HEK293 (cell line): ENCODE data around the gene VSTM2B.

Experiments
- CTCF ChIA-PET: fragments of 350-600 bp; formaldehyde crosslinking; extraction: SDS; loops from one replicate; lab custom pipeline; 2021; ENCODE audit warnings: antibody characterized with exemption; lab: Yijun Ruan, JAX
- POLR2A ChIA-PET: fragments of 300-600 bp; formaldehyde crosslinking; extraction: SDS; loops from one replicate; lab custom pipeline; 2020; ENCODE audit warnings: antibody characterized with exemption, inconsistent platforms; lab: Yijun Ruan, JAX
- H3K27ac ChIP-seq: fragments of 200-500 bp; sonication (Bioruptor generic); 2 replicates; pipeline ENCODE4 v1.5.1; 2014; ENCODE audit warnings: low read depth, low read length, control low read depth, inconsistent platforms; ENCODE audit errors: extremely low read depth
- H3K36me3 ChIP-seq, 2 experiments: fragments of 200-500 bp in 1 of 2; sonication (Bioruptor generic) in 1 of 2; 1 replicate in 1 of 2; 2 replicates in 1 of 2; pipeline ENCODE4 v1.5.1; 2014 to 2017; ENCODE audit warnings: inconsistent platforms in 2 of 2, low read length in 2 of 2; ENCODE audit not compliant: control insufficient read depth in 2 of 2, insufficient read depth in 1 of 2
- H3K4me1 ChIP-seq: fragments of 200-500 bp; sonication (Bioruptor generic); 2 replicates; pipeline ENCODE4 v1.5.1; 2014; ENCODE audit warnings: mild to moderate bottlenecking, low read length, inconsistent platforms; ENCODE audit not compliant: control insufficient read depth, insufficient read depth
- H3K4me3 ChIP-seq: 2 replicates; pipeline ENCODE4 v1.5.1; 2011; ENCODE audit warnings: low read depth, mild to moderate bottlenecking, control low read depth, low read length, moderate library complexity
- H3K9me3 ChIP-seq: fragments of 200-500 bp; sonication (Bioruptor generic); 2 replicates; pipeline ENCODE4 v1.5.1; 2014; ENCODE audit warnings: low read depth, low read length, inconsistent platforms; ENCODE audit not compliant: control insufficient read depth, insufficient read depth
- BCL6B ChIP-seq: fragments of 450-650 bp; formaldehyde crosslinking; IDR thresholded peaks from 2 replicates; pipeline ENCODE4 v1.5.1; 2017; ENCODE audit warnings: missing biosample characterization, missing genetic modification characterization
- KLF7 ChIP-seq: fragments of 450-650 bp; formaldehyde crosslinking; IDR thresholded peaks from 2 replicates; pipeline ENCODE4 v1.5.1; 2016; ENCODE audit warnings: missing biosample characterization, missing genetic modification characterization, borderline replicate concordance
- SETDB1 ChIP-seq: IDR thresholded peaks from one replicate; pipeline ENCODE4 v1.6.1; 2017; ENCODE audit warnings: mild to moderate bottlenecking, low read length, moderate library complexity, mixed read lengths; ENCODE audit not compliant: insufficient read length
- TRIM28 ChIP-seq: IDR thresholded peaks from 2 replicates; pipeline ENCODE4 v1.6.1; 2011; ENCODE audit warnings: low read length, control low read depth, borderline replicate concordance
- WT1 ChIP-seq: fragments of 450-650 bp; formaldehyde crosslinking; IDR thresholded peaks from 2 replicates; pipeline ENCODE4 v1.5.1; 2016; ENCODE audit warnings: missing biosample characterization, missing genetic modification characterization
- ZNF138 ChIP-seq: fragments of 450-650 bp; formaldehyde crosslinking; IDR thresholded peaks from 2 replicates; pipeline ENCODE4 v1.5.1; 2016; ENCODE audit warnings: missing biosample characterization, missing genetic modification characterization, borderline replicate concordance
- ZNF184 ChIP-seq: fragments of 450-650 bp; IDR thresholded peaks from 2 replicates; pipeline ENCODE4 v1.5.1; 2018; ENCODE audit warnings: missing biosample characterization, mild to moderate bottlenecking, missing genetic modification characterization
- ZNF239 ChIP-seq: fragments of 450-650 bp; formaldehyde crosslinking; IDR thresholded peaks from 2 replicates; pipeline ENCODE4 v1.5.1; 2016; ENCODE audit warnings: missing biosample characterization, missing genetic modification characterization
- ZNF26 ChIP-seq: fragments of 450-650 bp; formaldehyde crosslinking; IDR thresholded peaks from 2 replicates; pipeline ENCODE4 v1.5.1; 2016; ENCODE audit warnings: missing biosample characterization, missing genetic modification characterization
- ZNF366 ChIP-seq: fragments of 450-650 bp; formaldehyde crosslinking; conservative IDR thresholded peaks from 2 replicates; pipeline ENCODE4 v1.5.1; 2016; ENCODE audit warnings: missing biosample characterization, missing genetic modification characterization
- ZNF398 ChIP-seq: fragments of 450-650 bp; formaldehyde crosslinking; IDR thresholded peaks from 2 replicates; pipeline ENCODE4 v1.5.1; 2017; ENCODE audit warnings: missing biosample characterization, missing genetic modification characterization
- ZNF416 ChIP-seq: fragments of 450-650 bp; formaldehyde crosslinking; IDR thresholded peaks from 2 replicates; pipeline ENCODE4 v1.5.1; 2016; ENCODE audit warnings: missing biosample characterization, missing genetic modification characterization
- ZNF449 ChIP-seq: fragments of 450-650 bp; formaldehyde crosslinking; IDR thresholded peaks from 2 replicates; pipeline ENCODE4 v1.5.1; 2017; ENCODE audit warnings: missing biosample characterization, mild to moderate bottlenecking, missing genetic modification characterization, moderate library complexity
- ZNF549 ChIP-seq: fragments of 450-650 bp; IDR thresholded peaks from 2 replicates; pipeline ENCODE4 v1.5.1; 2018; ENCODE audit warnings: missing biosample characterization, missing genetic modification characterization, mild to moderate bottlenecking, inconsistent platforms, moderate library complexity
- ZNF585B ChIP-seq: fragments of 450-650 bp; formaldehyde crosslinking; IDR thresholded peaks from 2 replicates; pipeline ENCODE4 v1.5.1; 2016; ENCODE audit warnings: missing biosample characterization, missing genetic modification characterization
- ZNF629 ChIP-seq: fragments of 450-650 bp; formaldehyde crosslinking; IDR thresholded peaks from 2 replicates; pipeline ENCODE4 v1.5.1; 2017; ENCODE audit warnings: missing biosample characterization, missing genetic modification characterization
- ZNF658 ChIP-seq: fragments of 450-650 bp; formaldehyde crosslinking; IDR thresholded peaks from 2 replicates; pipeline ENCODE4; 2016; ENCODE audit warnings: missing biosample characterization, missing genetic modification characterization
- ZNF692 ChIP-seq: fragments of 450-650 bp; formaldehyde crosslinking; IDR thresholded peaks from 2 replicates; pipeline ENCODE4 v1.5.1; 2016; ENCODE audit warnings: missing biosample characterization, missing genetic modification characterization
- ZNF707 ChIP-seq: fragments of 450-650 bp; formaldehyde crosslinking; IDR thresholded peaks from 2 replicates; pipeline ENCODE4 v1.5.1; 2016; ENCODE audit warnings: missing biosample characterization, missing genetic modification characterization

The VSTM2B gene

GRCh38 chr19:29559743-29560142 lies 33.9 kb downstream of the VSTM2B start:
- Histone ChIP-seq H3K4me3 (no peak overlapping the region), H3K27ac (no peak overlapping the region), H3K36me3 (no peaks in the 10 kb centered on the region), H3K9me3 (peaks cover 13% of the 10 kb centered on the region), H3K4me1 (0 out of 2 replicates have a peak, but pooled peaks cover 6% of the 10 kb centered on the region)
- CTCF ChIA-PET, result no interaction called here
- TF ChIP-seq ZNF585B (no peak), ZNF26 (tag by site-specific recombination) (no peak), TRIM28 (peak; percentile 24; the same call in 1 of the 2 replicates), SETDB1 (peak; percentile 20), ZNF184 (no peak), ZNF658 (tag by site-specific recombination) (no peak), ZNF449 (peak; percentile 42; the same call in 1 of the 2 replicates), ZNF416 (tag by site-specific recombination) (no peak), ZNF707 (tag by site-specific recombination) (no peak), ZNF138 (tag by site-specific recombination) (no peak), ZNF549 (no peak), ZNF629 (tag by site-specific recombination) (no peak), WT1 (tag by site-specific recombination) (no peak)
- POLR2A ChIA-PET, result no interaction called here

- Histone ChIP-seq H3K9me3 (peaks cover 13% of the 10 kb centered on the region), H3K27ac (no peak overlapping the region), H3K4me3 (no peak overlapping the region), H3K4me1 (0 out of 2 replicates have a peak, but pooled peaks cover 6% of the 10 kb centered on the region), H3K36me3 (no peaks in the 10 kb centered on the region)
- ChIA-PET POLR2A (no interaction called here), CTCF (no interaction called here)
- TF ChIP-seq ZNF239, result no peak
- no peak for TF ChIP-seq KLF7 (tag by site-specific recombination)
- TF ChIP-seq ZNF366 (tag by site-specific recombination), result no peak
- no peak for TF ChIP-seq BCL6B
- no peak for TF ChIP-seq ZNF398
- no peak for TF ChIP-seq ZNF692 (tag by site-specific recombination)
These were observed 34.7 kb downstream of the VSTM2B start for GRCh38 chr19:29560313-29561075.
